HEK293T (cell line): ENCODE measurements around the gene KCNK5.

Experiments
- CTCF ChIA-PET: fragments of 350-600 bp; formaldehyde crosslinking; extraction: SDS; loops from one replicate; lab custom pipeline; 2021; ENCODE audit warnings: antibody characterized with exemption, inconsistent platforms; lab: Yijun Ruan, JAX
- POLR2A ChIA-PET: fragments of 350-600 bp; formaldehyde crosslinking; extraction: SDS; loops from one replicate; lab custom pipeline; 2020; ENCODE audit warnings: antibody characterized with exemption, inconsistent platforms; lab: Yijun Ruan, JAX
- DNase-seq: peaks from one replicate; pipeline ENCODE4 v3.0.0; 2012; ENCODE audit warnings: mixed read lengths; ENCODE audit errors: extremely low spot score
- ARNT ChIP-seq: fragments of 450-650 bp; IDR thresholded peaks from 2 replicates; pipeline ENCODE4 v1.6.1; 2017; ENCODE audit warnings: mild to moderate bottlenecking
- BHLHE40 ChIP-seq: fragments of 450-650 bp; IDR thresholded peaks from 2 replicates; pipeline ENCODE4 v1.6.1; 2016; ENCODE audit warnings: mild to moderate bottlenecking, moderate library complexity, borderline replicate concordance
- CTBP1 ChIP-seq: fragments of 450-650 bp; IDR thresholded peaks from 2 replicates; pipeline ENCODE4 v1.6.1; 2016; ENCODE audit warnings: borderline replicate concordance
- ELF4 ChIP-seq: fragments of 450-650 bp; IDR thresholded peaks from 2 replicates; pipeline ENCODE4 v1.6.1; 2017; ENCODE audit warnings: antibody characterized with exemption
- FOXA1 ChIP-seq: fragments of 450-650 bp; IDR thresholded peaks from 2 replicates; pipeline ENCODE4 v1.6.1; 2016; ENCODE audit warnings: mild to moderate bottlenecking
- FOXK2 ChIP-seq: fragments of 450-650 bp; IDR thresholded peaks from 2 replicates; pipeline ENCODE4 v1.6.1; 2016; ENCODE audit warnings: mild to moderate bottlenecking
- FOXM1 ChIP-seq: fragments of 450-650 bp; IDR thresholded peaks from 2 replicates; pipeline ENCODE4 v1.6.1; 2017; ENCODE audit warnings: mild to moderate bottlenecking, borderline replicate concordance
- HDGF ChIP-seq: fragments of 450-650 bp; IDR thresholded peaks from 2 replicates; pipeline ENCODE4 v1.6.1; 2017; ENCODE audit warnings: antibody characterized with exemption, borderline replicate concordance
- L3MBTL2 ChIP-seq: fragments of 450-650 bp; conservative IDR thresholded peaks from 2 replicates; pipeline ENCODE4 v1.6.1; 2016; ENCODE audit warnings: mild to moderate bottlenecking
- LEF1 ChIP-seq: fragments of 450-650 bp; IDR thresholded peaks from 2 replicates; pipeline ENCODE4 v1.6.1; 2017; ENCODE audit warnings: mild to moderate bottlenecking, borderline replicate concordance
- NFRKB ChIP-seq: fragments of 450-650 bp; IDR thresholded peaks from 2 replicates; pipeline ENCODE4 v1.6.1; 2016; ENCODE audit warnings: mild to moderate bottlenecking, moderate library complexity
- PKNOX1 ChIP-seq: fragments of 450-650 bp; IDR thresholded peaks from 2 replicates; pipeline ENCODE4 v1.6.1; 2016
- SP1 ChIP-seq: fragments of 450-650 bp; IDR thresholded peaks from 2 replicates; pipeline ENCODE4 v1.6.1; 2017
- SUZ12 ChIP-seq: fragments of 450-650 bp; IDR thresholded peaks from 2 replicates; pipeline ENCODE4 v1.6.1; 2016; ENCODE audit warnings: mild to moderate bottlenecking
- TARDBP ChIP-seq: fragments of 450-650 bp; IDR thresholded peaks from 2 replicates; pipeline ENCODE4 v1.6.1; 2016
- ZNF384 ChIP-seq: fragments of 450-650 bp; IDR thresholded peaks from 2 replicates; pipeline ENCODE4 v1.6.1; 2016

KCNK5 gene

DNA sequence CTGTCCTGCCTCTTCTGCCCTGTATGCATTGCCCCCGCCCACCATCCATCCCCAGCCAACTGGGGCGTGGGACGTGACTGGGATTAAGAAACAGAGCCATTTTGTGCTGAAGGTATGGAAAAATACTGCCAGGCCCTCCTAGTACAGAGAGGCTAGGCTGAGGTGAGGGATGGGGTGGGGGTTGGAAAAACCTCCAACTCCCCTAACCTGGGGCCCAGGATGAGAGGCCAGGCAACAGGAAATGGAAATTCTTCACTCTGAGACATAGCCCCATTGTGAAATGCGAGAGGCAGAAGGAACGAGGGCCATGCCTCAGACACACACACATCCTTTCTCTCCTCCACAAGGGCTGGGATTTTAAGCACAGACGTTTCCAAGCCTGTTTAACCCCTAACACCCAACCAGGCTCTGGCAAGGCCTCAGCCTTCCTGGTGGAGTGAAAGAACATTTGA is 19.9 kb downstream of the KCNK5 start:
- DNase-seq = no peak
- CTCF ChIA-PET = no interaction called here

GRCh38 chr6:39208223-39208739 is 21.0 kb downstream of the KCNK5 start:
- TF ChIP-seq LEF1 (no peak), CTBP1 (no peak), ZNF384 (no peak), NFRKB (no peak), BHLHE40 (no peak), SP1 (no peak), FOXK2 (no peak), ELF4 (no peak), PKNOX1 (no peak), TARDBP (no peak), FOXA1 (no peak), L3MBTL2 (no peak), SUZ12 (no peak), FOXM1 (no peak), ARNT (no peak), HDGF (no peak)
- POLR2A ChIA-PET = interaction anchor here (0.6 kb wide), 1 partner anchor 94 kb away, joined by 3 read pairs; no protein-coding TSS in a partner anchor
- no peak for DNase-seq
- CTCF ChIA-PET = no interaction called here

More for the DNA sequence above, 19.9 kb downstream of the KCNK5 start:
- POLR2A ChIA-PET = no interaction called here
- TF ChIP-seq HDGF (no peak), FOXM1 (no peak), PKNOX1 (no peak)

DNA sequence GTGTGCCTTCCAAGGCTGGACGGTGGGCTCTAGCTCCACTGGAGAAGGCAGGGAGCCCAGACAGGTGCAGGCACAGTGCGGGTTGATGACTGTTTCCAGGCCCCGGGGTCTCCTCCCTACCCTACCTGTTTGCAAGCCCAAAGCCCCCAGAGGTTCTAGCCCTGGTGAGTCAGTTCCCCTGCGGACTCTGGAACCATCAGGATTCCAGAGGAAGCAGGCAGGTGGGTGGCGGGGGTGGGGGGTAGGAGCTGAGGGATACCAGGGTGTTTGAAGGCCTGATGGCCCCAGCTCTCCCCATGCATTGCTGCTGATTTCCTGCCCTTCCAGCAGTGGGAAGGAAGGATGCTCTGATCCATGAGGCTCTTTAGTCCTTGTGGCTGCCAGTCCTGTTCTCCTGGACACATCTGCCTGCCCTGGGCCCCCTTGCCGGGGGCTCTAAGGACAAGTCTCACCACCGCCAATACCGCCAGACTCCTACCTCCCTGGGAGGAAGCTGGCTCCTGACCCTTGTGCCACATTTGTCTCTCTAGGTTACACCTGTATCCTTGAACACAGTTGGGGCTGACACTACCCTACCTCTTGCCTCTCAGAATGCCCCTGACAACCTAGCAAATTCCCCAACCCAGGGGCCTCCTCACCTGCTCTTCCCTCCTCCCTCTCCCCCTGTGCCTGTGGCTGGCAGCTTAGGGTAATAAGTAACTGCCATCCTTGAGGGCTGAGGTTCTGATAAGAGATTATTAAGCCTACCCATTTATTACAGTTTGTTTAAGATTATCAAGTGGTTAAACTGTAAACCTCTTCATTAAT is 21.7 kb downstream of the KCNK5 start:
- TF ChIP-seq CTBP1 = no peak
- TF ChIP-seq FOXM1 = no peak
- TF ChIP-seq SP1 = no peak
- no peak for TF ChIP-seq BHLHE40
- no peak for TF ChIP-seq LEF1
- TF ChIP-seq ELF4 = no peak
- TF ChIP-seq HDGF = no peak
- no peak for TF ChIP-seq TARDBP
- no peak for TF ChIP-seq NFRKB
- no peak for TF ChIP-seq SUZ12
- no peak for TF ChIP-seq PKNOX1
- TF ChIP-seq ZNF384 = no peak
- no peak for TF ChIP-seq FOXA1
- DNase-seq = no peak
- CTCF ChIA-PET = no interaction called here
- POLR2A ChIA-PET = interaction anchor here (0.6 to 0.8 kb wide), 2 partner anchors 13 to 93 kb away, joined by 3 read pairs; no protein-coding TSS in a partner anchor

DNA sequence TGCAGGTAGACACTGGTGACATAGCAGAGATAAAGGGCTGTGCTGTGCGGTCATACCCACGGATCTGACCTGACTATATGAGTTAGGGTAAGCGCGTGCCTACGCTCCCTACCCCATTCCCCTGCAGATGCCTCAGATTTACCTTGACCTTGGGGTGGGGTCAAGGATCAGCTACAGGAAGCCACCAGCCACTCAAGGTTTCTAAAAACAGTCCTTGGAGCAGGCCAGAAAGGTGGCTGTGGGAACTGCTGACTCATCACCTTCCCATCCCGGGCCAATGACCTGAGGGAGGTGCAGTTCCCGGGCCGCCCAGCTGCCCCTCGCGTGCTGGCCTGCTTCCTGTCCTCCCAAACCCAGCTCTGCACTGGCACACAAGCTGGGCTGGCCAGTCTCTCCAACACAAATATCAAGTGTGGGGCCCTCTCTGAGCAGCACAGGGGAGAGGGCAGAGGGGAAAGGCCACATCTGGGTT is 23.0 kb downstream of the KCNK5 start:
- POLR2A ChIA-PET = no interaction called here
- CTCF ChIA-PET = no interaction called here

More for the DNA sequence above, 23.0 kb downstream of the KCNK5 start:
- DNase-seq = no peak
- TF ChIP-seq TARDBP (no peak), NFRKB (no peak), LEF1 (no peak), SP1 (no peak), FOXK2 (no peak), CTBP1 (no peak), SUZ12 (no peak), BHLHE40 (no peak), FOXA1 (no peak), ZNF384 (no peak), ELF4 (no peak), PKNOX1 (no peak), HDGF (no peak), FOXM1 (no peak), L3MBTL2 (no peak), ARNT (no peak)
